Endothelial cell of umbilical vein (primary cell): Measurements from ENCODE around the gene GRSF1. TPM values are rescaled to one million over a fixed set of nuclear protein-coding genes. Genes with fewer than 3 reads are reported as not detected.

ENCODE experiments used
- BruUV-seq: library from RNA; stranded (reverse); fragments of 400-500 nt; replicated peaks from 2 replicates; lab custom pipeline; 2021; lab: Mats Ljungman, UMichigan
- CTCF ChIA-PET: fragments of 300-600, 350-600 bp; sonication (Branson Sonifier 250); formaldehyde crosslinking; loops from one replicate; lab custom pipeline; 2021; ENCODE audit warnings: antibody characterized with exemption, inconsistent platforms; lab: Charles Lee
- POLR2A ChIA-PET: fragments of 300-600, 350-600 bp; sonication (Branson Sonifier 250); formaldehyde crosslinking; loops from one replicate; lab custom pipeline; 2021; ENCODE audit warnings: antibody characterized with exemption, inconsistent platforms; lab: Charles Lee
- DNase-seq: peaks from one replicate; pipeline ENCODE4 v3.0.0-alpha.2; 2011; ENCODE audit warnings: low read depth, low spot score
- FAIRE-seq: peaks from 2 replicates; lab custom pipeline; 2011; peaks lifted over from hg19 to GRCh38; lab: Jason Lieb, UNC
- H2AFZ ChIP-seq: 2 replicates; pipeline ENCODE4 v1.6.0; 2012; ENCODE audit warnings: low read depth, low read length, control low read depth, inconsistent platforms
- H3K27ac ChIP-seq: 2 replicates; pipeline ENCODE4 v1.5.1; 2011; ENCODE audit warnings: low read depth, mild to moderate bottlenecking, control low read depth, low read length, moderate library complexity; ENCODE audit not compliant: insufficient read depth
- H3K27me3 ChIP-seq, 2 experiments: 2 replicates each; pipeline versions ENCODE4 v1.6.0 to v1.6.1; 2011; ENCODE audit warnings: low read length in 2 of 2, mixed read lengths in 1 of 2; ENCODE audit not compliant: control insufficient read depth in 2 of 2, insufficient read depth in 2 of 2
- H3K36me3 ChIP-seq, 2 experiments: 2 replicates in 1 of 2; 3 replicates in 1 of 2; pipeline ENCODE4 v1.5.1; 2011; ENCODE audit warnings: low read length in 2 of 2, mild to moderate bottlenecking in 1 of 2, moderate library complexity in 1 of 2; ENCODE audit not compliant: control insufficient read depth in 2 of 2, insufficient read depth in 2 of 2; ENCODE audit errors: extremely low read depth in 1 of 2
- H3K4me1 ChIP-seq: 3 replicates; pipeline ENCODE4 v1.5.1; 2011; ENCODE audit warnings: mild to moderate bottlenecking, low read length; ENCODE audit not compliant: control insufficient read depth, insufficient read depth; ENCODE audit errors: extremely low read depth
- H3K4me2 ChIP-seq: 2 replicates; pipeline ENCODE4 v1.6.1; 2011; ENCODE audit warnings: low read length, control low read depth, mixed read lengths; ENCODE audit not compliant: insufficient read depth
- H3K4me3 ChIP-seq, 3 experiments: fragments of 200-600 bp in 1 of 3; sonication (generic), shearing (Covaris generic) in 1 of 3; replicated peaks in 1 of 3; 2 replicates each; pipeline ENCODE4 v1.5.1; 2011 to 2016; ENCODE audit warnings: control low read depth in 3 of 3, low read length in 3 of 3, mild to moderate bottlenecking in 2 of 3, inconsistent platforms in 1 of 3, low read depth in 1 of 3, moderate library complexity in 1 of 3; ENCODE audit not compliant: insufficient read depth in 1 of 3
- H3K79me2 ChIP-seq: 2 replicates; pipeline ENCODE4 v1.6.0; 2012; ENCODE audit warnings: low read length, inconsistent platforms; ENCODE audit not compliant: control insufficient read depth, insufficient read depth
- H3K9ac ChIP-seq: replicated peaks from 2 replicates; pipeline ENCODE3; 2011; ENCODE audit warnings: low read length, control low read depth; ENCODE audit not compliant: insufficient read depth; ENCODE audit errors: extremely low read depth
- H3K9me1 ChIP-seq: replicated peaks from 3 replicates; pipeline ENCODE4 v1.6.0; 2011; ENCODE audit warnings: mild to moderate bottlenecking, low read length; ENCODE audit not compliant: control insufficient read depth, insufficient read depth; ENCODE audit errors: extremely low read depth
- H3K9me3 ChIP-seq: replicated peaks from 2 replicates; pipeline ENCODE4 v1.5.1; 2012; ENCODE audit warnings: low read length, inconsistent platforms; ENCODE audit not compliant: control insufficient read depth, insufficient read depth
- H4K20me1 ChIP-seq: replicated peaks from 2 replicates; pipeline ENCODE3; 2011; ENCODE audit warnings: mild to moderate bottlenecking, low read length; ENCODE audit not compliant: control insufficient read depth, insufficient read depth; ENCODE audit errors: extremely low read depth
- EZH2 ChIP-seq: IDR thresholded peaks from 2 replicates; pipeline ENCODE4 v1.6.1; 2012; ENCODE audit warnings: borderline replicate concordance, low read depth, mild to moderate bottlenecking, moderate library complexity, low read length, inconsistent platforms; ENCODE audit not compliant: severe bottlenecking
- FOS ChIP-seq: IDR thresholded peaks from 2 replicates; pipeline ENCODE4 v1.6.1; 2011; ENCODE audit warnings: mild to moderate bottlenecking, low read length, moderate library complexity, borderline replicate concordance; ENCODE audit not compliant: insufficient read depth
- GATA2 ChIP-seq: IDR thresholded peaks from 2 replicates; pipeline ENCODE4 v1.7.0; 2011; ENCODE audit warnings: low read depth, mild to moderate bottlenecking, moderate library complexity, mixed read lengths, low read length; ENCODE audit not compliant: insufficient read length, insufficient read depth
- JUN ChIP-seq: IDR thresholded peaks from 2 replicates; pipeline ENCODE4 v1.6.1; 2011; ENCODE audit warnings: borderline replicate concordance, low read depth; ENCODE audit not compliant: insufficient read length, insufficient read depth
- MYC ChIP-seq: IDR thresholded peaks from one replicate; pipeline ENCODE4 v1.6.1; 2011; ENCODE audit warnings: mild to moderate bottlenecking, low read depth, low read length
- POLR2A ChIP-seq: IDR thresholded peaks from 2 replicates; pipeline ENCODE4 v1.6.1; 2012; ENCODE audit warnings: low read depth, mild to moderate bottlenecking, control low read depth, low read length
- POLR2AphosphoS5 ChIP-seq: IDR thresholded peaks from 2 replicates; pipeline ENCODE4 v1.6.1; 2012; ENCODE audit warnings: low read depth, mild to moderate bottlenecking, control low read depth, low read length, moderate library complexity; ENCODE audit not compliant: insufficient read depth
- dilution Hi-C: fragments of 300-500 bp; cut with MboI; formaldehyde crosslinking; loops from one replicate; pipeline ENCODE4 v1.15.0; 2019; ENCODE audit warnings: low sequenced_read_pairs; ENCODE audit not compliant: extremely low pct_ligation_motif_present
- intact Hi-C: fragments of 100-400 bp; cut with micrococcal nuclease; formaldehyde crosslinking; loops from one replicate; pipeline ENCODE4 v1.10.0; 2022
- polyA plus RNA-seq, 4 experiments: library from polyadenylated mRNA; depleted of rRNA in 3 of 4; stranded (reverse) in 3 of 4; unstranded in 1 of 4; fragments of >200 nt; gene quantifications; 2 replicates each; pipeline versions ENCODE4 v1.2.1 to v1.2.3, GENCODE V29; 2011 to 2012; ENCODE audit warnings: missing spikeins in 1 of 4
- total RNA-seq: library from RNA; stranded (reverse); gene quantifications from 2 replicates; pipeline ENCODE4 v1.2.3, GENCODE V29; 2021
- TF ChIP-seq, protein P1 (sequence below): IDR thresholded peaks from 2 replicates; pipeline ENCODE4 v1.6.1; 2011; ENCODE audit not compliant: insufficient read depth, insufficient read length
- TF ChIP-seq, protein P2 (sequence below), 2 donors: IDR thresholded peaks; 1 replicate in 1 of 2; 2 replicates in 1 of 2; pipeline ENCODE4 v1.5.1; 2011; ENCODE audit warnings: low read length in 2 of 2, mild to moderate bottlenecking in 2 of 2, moderate library complexity in 2 of 2, control low read depth in 1 of 2, inconsistent platforms in 1 of 2, low read depth in 1 of 2; ENCODE audit not compliant: insufficient read depth in 1 of 2; ENCODE audit errors: extremely low read depth in 1 of 2

Gene GRSF1
- total and polyA plus RNA-seq, 2 donors (not counting 3 experiments of a cell fraction or from before 2014, with no cell fraction given) = 29.1 to 70.7 TPM

- Histone ChIP-seq H2AFZ (no peak overlapping the region), H3K4me1 (peaks cover 8% of the 10 kb centered on the region), H3K9me3 (no peaks in the 10 kb centered on the region), H3K4me2 (peak overlapping the region; percentile 93), H3K27me3 (no peaks in the 10 kb centered on the region), H3K79me2 (peaks cover 47% of the 10 kb centered on the region), H3K4me3 (peak overlapping the region; percentile 54 to 81 (median 80)), H3K9ac (peak overlapping the region; percentile 80), H3K9me1 (no peaks in the 10 kb centered on the region), H3K36me3 (peaks cover 0 to 2% of the 10 kb centered on the region in 2 experiments), H4K20me1 (peaks cover 3% of the 10 kb centered on the region), H3K27ac (peak overlapping the region; percentile 60)
- BruUV-seq = TSS peak; percentile 38
- intact Hi-C loops = loop anchor here (1.0 to 5.0 kb wide), 2 partner anchors 155 to 169 kb away; partner anchors contain the start of gene DCK
- dilution Hi-C loops = no loop called here
- DNase-seq (peak; percentile 29), FAIRE-seq (no peak)
- ChIA-PET CTCF (interaction anchor here (0.6 to 2.5 kb wide), 6 partner anchors 102 to 1488 kb away, joined by 3 to 17 read pairs (median 7); no protein-coding TSS in a partner anchor), POLR2A (interaction anchor here (0.7 to 2.4 kb wide), 2 partner anchors 64 to 145 kb away, joined by 5 to 9 read pairs; partner anchors contain the start of gene MOB1B)
- no peak for TF ChIP-seq POLR2AphosphoS5
Measured at GRCh38 chr4:70838204-70838603, 1.5 kb downstream of the GRSF1 start.

DNA sequence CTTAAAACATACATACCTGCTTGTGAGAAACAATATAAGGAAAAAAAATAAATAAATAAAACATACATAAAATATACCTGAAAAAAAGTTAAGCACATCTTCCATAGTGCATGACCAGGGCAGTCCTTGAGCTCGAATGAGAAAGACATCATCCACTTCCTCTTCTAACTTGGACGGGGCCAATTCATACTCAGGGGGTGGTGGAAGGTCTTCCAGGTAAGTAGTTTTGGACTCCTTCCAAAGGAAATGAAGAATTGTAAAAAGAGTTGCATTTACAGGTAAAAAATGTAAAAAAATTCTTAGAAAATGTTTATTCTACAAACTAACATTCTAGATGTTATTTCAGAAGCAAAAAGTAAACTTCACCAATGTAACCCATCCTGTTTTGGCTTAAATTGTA is 3.6 kb downstream of the GRSF1 start:
- ChIA-PET CTCF (no interaction called here), POLR2A (no interaction called here)
- FAIRE-seq = no peak
- Histone ChIP-seq H3K79me2 (peaks cover 52% of the 10 kb centered on the region), H3K9me3 (no peaks in the 10 kb centered on the region), H3K4me3 (no peak overlapping the region), H2AFZ (no peak overlapping the region), H3K4me1 (peaks cover 8% of the 10 kb centered on the region), H4K20me1 (peaks cover 3% of the 10 kb centered on the region), H3K9ac (no peak overlapping the region), H3K27ac (no peak overlapping the region), H3K9me1 (no peaks in the 10 kb centered on the region), H3K4me2 (no peak overlapping the region), H3K36me3 (peaks cover 4 to 9% of the 10 kb centered on the region in 2 experiments), H3K27me3 (no peaks in the 10 kb centered on the region)
- no TSS peak for BruUV-seq
- intact Hi-C loops = loop anchor here (5.0 kb wide), 1 partner anchor 171 kb away; no protein-coding TSS in a partner anchor
- TF ChIP-seq GATA2 = no peak
- no peak for TF ChIP-seq EZH2
- no peak for TF ChIP-seq MYC
- no peak for TF ChIP-seq POLR2A
- TF ChIP-seq, protein P1, sequence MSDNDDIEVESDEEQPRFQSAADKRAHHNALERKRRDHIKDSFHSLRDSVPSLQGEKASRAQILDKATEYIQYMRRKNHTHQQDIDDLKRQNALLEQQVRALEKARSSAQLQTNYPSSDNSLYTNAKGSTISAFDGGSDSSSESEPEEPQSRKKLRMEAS = no peak
- no peak for TF ChIP-seq FOS
- no peak for TF ChIP-seq JUN
- no peak for TF ChIP-seq POLR2AphosphoS5
- TF ChIP-seq, protein P2, sequence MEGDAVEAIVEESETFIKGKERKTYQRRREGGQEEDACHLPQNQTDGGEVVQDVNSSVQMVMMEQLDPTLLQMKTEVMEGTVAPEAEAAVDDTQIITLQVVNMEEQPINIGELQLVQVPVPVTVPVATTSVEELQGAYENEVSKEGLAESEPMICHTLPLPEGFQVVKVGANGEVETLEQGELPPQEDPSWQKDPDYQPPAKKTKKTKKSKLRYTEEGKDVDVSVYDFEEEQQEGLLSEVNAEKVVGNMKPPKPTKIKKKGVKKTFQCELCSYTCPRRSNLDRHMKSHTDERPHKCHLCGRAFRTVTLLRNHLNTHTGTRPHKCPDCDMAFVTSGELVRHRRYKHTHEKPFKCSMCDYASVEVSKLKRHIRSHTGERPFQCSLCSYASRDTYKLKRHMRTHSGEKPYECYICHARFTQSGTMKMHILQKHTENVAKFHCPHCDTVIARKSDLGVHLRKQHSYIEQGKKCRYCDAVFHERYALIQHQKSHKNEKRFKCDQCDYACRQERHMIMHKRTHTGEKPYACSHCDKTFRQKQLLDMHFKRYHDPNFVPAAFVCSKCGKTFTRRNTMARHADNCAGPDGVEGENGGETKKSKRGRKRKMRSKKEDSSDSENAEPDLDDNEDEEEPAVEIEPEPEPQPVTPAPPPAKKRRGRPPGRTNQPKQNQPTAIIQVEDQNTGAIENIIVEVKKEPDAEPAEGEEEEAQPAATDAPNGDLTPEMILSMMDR (IDR thresholded peaks at IDR 0.05; ENCODE audit: extremely low read depth in 1 of 2, insufficient read depth in 1 of 2, low read depth in 1 of 2, low read length in 2 of 2) = no peak
- DNase-seq = no peak
- dilution Hi-C loops = no loop called here
